NCI-H226 (cell line): Measurements from ENCODE around the gene PNMA5.
"Not testable (repeated sequence)": the region's sequence is repeated elsewhere in the genome, so short reads cannot be mapped to it uniquely, and the experiment has no call there.

Experiments
- DNase-seq: peaks from one replicate; pipeline ENCODE4 v3.0.0-alpha.2; 2015

Gene PNMA5

GRCh38 chrX:152993933-152994332 is at the start of gene PNMA5:
Gene PNMA5 (minus strand): TSS chrX:152994116. CDS start chrX:152991598, 2,518 bp downstream.
- DNase-seq, result no peak

- DNase-seq, result no peak
These were observed 38.6 kb upstream of the PNMA5 start for GRCh38 chrX:153032397-153033118.

DNA sequence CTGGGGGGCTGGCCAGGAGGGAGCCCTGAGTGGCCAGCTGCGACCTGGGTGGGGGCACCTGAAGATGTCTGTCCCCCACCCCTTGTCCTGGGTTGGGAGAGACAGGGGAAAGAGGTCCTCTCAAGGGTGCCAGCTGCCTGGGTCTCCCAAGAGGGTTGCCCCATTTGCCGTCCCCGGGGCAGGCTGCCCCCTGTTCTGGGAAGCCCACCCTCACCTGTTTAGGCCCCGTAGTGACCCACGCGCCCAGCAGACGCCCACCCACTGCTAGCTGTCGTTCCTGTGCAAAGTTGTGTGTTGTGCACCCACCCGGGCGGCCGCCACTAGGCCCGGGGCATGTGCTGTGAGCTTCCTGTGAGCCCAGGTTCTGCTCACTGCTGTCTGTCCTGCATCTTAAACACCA is 36.9 kb upstream of the PNMA5 start:
- no peak for DNase-seq

DNA sequence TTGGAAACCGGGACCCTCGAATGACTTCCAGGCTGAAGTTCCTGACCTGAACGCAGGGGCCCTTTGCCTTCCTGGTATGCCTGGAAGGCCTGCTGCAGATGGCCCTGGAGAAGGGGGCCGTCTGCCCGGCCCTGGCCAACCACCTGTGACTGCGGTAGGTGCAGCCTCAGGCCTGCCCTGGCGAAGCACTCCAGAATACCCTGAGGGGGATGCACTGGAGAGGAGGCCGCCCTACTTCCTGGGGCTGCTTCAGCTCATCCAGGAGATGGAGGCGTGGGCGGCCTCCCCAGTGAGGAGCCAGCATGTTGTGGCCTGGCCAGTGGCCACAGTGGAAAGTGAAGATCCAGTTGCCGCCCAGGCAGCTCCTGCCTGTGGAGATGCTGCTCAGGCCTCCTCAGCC is 36.0 kb upstream of the PNMA5 start:
- DNase-seq, result no peak

GRCh38 chrX:153029162-153029561 is 35.2 kb upstream of the PNMA5 start:
- no peak for DNase-seq

- DNase-seq, result not testable (repeated sequence)
These were observed 34.6 kb upstream of the PNMA5 start for GRCh38 chrX:153028487-153028886.

DNA sequence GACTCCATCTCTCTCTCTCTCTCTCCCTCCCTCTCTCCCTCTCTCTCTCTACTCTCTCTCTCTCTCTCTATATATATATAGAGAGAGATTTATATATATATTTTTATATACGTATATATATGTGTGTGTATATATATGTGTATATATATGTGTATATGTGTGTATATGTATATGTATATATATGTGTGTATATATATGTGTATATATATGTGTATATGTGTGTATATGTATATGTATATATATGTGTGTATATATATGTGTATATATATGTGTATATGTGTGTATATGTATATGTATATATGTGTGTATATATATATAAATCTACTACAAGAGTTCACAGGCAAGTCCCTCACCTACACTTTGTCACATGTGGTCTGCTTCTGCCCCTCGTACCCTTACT is 32.6 kb upstream of the PNMA5 start:
- not testable (repeated sequence) for DNase-seq

- no peak for DNase-seq
These were observed 25.2 kb upstream of the PNMA5 start for GRCh38 chrX:153019166-153019565.

DNA sequence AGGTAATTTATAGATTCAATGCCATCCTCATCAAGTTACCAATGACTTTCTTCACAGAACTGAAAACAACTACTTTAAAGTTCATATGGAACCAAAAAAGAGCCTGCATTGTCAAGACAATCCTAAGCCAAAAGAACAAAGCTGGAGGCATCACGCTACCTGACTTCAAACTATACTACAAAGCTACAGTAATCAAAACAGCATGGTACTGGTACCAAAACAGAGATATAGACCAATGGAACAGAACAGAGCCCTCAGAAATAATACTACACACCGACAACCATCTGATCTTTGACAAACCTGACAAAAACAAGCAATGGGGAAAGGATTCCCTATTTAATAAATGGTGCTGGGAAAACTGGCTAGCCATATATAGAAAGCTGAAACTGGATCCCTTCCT is 23.3 kb upstream of the PNMA5 start:
- DNase-seq, result not testable (repeated sequence)

DNA sequence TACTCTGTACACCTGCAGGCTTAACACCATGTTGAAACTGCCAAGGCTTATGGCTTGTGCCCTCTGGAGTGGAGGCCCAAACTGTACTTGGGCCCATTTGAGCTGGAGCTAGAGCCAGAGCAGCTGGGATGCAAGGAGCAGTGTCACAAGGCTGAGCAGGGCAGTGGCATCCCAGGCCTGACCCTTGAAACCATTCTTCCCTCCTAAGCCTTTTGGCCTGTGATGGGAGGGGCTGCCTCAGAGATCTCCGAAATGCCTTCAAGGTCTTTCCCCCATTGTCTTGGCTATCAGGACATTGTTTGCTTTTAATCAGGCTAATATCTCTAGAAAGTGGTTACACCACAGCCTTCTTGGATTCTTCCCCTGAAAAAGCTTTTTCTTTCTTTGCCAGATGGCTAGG is 10.9 kb upstream of the PNMA5 start:
- DNase-seq, result no peak

- no peak for DNase-seq
These were observed 10.1 kb upstream of the PNMA5 start for GRCh38 chrX:153003981-153004380.

- DNase-seq, result not testable (repeated sequence)
These were observed 8.3 kb upstream of the PNMA5 start for GRCh38 chrX:153002182-153002581.

DNA sequence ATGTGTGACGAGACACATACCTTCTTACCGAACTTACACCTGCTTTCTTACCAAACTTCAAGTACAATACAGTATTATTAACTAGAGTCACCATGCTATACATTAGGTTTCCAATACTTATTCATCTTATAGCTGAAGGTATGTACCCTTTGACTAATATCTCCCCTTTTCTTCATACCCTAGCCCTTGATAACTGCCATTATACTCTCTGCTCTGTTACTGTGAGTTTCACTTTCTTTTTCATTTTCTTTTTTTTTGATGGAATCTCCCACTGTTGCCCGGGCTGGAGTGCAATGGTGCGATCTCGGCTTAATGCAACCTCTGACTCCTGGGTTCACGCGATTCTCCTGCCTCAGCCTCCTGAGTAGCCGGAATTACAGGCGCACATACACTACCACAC is 3.4 kb upstream of the PNMA5 start:
- no peak for DNase-seq

DNA sequence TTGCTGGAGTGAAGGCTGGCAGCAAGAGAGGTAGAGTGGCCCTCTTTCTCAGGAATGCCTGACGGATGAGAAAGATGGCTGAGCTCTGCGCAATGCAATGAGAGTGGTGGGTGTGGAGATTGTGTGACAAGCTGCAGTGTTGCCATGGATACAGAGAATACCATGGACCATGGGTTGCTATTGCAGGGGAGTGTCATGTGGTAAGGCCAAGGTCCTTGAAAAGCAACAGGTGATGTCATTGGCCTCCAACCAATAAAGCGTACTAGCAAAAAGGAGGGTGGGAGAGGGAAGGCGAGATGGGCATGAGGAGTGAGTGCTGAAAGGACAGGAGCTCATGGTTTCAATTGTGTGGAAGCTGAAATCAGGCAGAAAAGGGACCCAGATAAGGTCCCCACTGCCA is 1.8 kb downstream of the PNMA5 start:
- no peak for DNase-seq

- DNase-seq, result no peak
These were observed 2.8 kb downstream of the PNMA5 start for GRCh38 chrX:152991123-152991522.

- DNase-seq, result no peak
These were observed 4.6 kb downstream of the PNMA5 start for GRCh38 chrX:152989292-152989658.

DNA sequence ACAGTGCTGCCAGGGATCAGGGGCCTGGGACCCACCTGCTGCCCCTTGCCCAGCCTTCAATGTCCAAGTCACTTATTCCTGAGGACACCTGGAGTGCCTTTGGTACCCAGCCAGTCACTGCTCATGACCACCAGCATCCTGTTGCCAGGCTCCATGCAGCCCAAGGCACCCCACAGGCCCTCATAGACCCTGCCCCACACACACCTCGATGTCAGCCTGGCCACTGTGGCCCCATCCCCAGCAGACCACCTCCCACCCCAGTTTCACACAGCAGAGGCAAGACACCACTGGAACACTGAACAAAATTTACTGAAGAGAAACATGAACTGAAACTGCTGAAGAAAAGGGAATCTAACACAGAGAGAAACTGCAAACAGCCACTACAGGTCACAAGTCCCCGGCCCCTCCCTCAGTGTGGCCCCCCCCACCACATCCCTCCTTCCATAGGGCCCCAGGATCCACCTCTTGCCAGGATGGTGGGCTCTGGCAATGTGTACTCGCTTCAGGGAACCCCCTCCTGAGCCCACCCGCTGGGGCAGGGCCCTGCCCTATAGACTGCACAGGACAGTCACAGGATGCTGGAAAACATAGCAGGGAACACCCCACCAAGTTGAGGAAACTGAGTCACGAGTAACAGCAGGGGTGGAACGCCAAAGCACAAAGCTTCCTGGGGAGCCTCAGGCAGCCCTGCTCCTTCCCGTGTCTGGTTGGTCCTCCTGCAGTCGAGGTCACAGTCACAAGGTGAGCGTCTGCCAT is 5.2 kb downstream of the PNMA5 start:
- DNase-seq, result no peak

GRCh38 chrX:152987801-152988200 is 6.1 kb downstream of the PNMA5 start:
- DNase-seq, result no peak

- DNase-seq, result not testable (repeated sequence)
These were observed 6.8 kb downstream of the PNMA5 start for GRCh38 chrX:152987156-152987555.

GRCh38 chrX:152985383-152985782 is 8.5 kb downstream of the PNMA5 start:
- DNase-seq, result not testable (repeated sequence)

DNA sequence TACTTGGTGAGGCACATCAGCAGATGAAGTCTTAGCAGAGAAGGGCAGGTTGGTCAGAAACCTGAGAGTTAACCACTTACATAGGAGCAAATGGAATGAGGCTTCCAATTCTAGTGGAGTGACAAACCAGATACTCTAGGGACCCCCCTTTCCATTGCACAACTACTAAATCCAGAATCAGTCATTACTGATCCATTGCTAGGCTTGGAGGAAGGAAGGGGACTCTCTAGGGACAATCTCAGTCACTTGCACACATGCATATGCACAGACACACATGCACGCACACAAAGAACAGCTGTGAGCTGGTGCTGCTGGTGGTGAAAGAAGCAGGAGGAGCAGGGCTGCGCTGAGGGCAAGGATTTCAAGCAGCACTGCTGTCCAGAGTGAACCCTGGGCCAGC is 25.7 kb downstream of the PNMA5 start:
- DNase-seq, result no peak

GRCh38 chrX:152960115-152960514 is 33.8 kb downstream of the PNMA5 start:
- DNase-seq, result no peak

DNA sequence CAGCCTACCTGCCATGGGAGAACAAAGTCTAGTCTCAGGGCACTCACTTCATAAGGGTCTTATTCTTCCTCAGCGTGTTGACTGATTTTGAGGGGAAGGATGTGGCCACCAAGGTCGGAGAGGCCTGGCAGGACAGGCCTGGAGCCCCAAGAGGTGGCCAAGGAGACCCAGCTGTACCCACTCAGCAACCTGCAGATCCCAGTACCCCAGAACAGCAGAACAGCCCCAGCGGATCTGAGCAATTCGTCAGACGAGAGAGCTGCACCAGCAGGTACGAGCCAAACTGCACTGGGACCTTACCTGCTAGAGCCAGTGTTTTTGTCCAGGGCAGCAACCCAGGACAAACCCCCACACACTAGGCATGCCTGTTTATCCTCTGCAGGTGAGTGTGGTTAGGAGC is 34.3 kb downstream of the PNMA5 start:
- no peak for DNase-seq
